GM12874 (cell line): Measurements from ENCODE around the gene NTRK2.

Experiments
- TF ChIP-seq, protein P1 (sequence below): IDR thresholded peaks from 2 replicates; pipeline ENCODE4 v1.5.1; 2011; ENCODE audit warnings: low read depth, mild to moderate bottlenecking, control low read depth, low read length, moderate library complexity; ENCODE audit not compliant: insufficient read depth

The NTRK2 gene

DNA sequence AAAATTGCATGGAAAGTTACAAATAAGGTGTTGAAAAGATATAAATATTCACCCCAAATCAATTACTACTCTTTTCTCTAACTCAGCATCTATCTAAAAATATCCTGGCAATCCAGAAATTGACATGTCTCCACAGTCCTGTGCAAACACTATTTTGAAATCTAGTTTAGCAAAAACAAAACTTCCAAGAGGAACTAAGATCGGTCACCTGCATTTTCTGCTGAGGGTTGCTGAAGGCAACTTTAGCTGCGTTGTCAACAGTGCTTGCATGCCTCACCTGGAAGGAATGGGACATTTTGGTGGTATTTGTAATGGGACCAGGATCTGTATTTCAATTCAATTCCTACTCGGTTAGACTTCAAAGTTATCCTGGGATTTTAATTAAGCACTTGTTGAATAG is 398.3 kb downstream of the NTRK2 start:
- TF ChIP-seq, protein P1, sequence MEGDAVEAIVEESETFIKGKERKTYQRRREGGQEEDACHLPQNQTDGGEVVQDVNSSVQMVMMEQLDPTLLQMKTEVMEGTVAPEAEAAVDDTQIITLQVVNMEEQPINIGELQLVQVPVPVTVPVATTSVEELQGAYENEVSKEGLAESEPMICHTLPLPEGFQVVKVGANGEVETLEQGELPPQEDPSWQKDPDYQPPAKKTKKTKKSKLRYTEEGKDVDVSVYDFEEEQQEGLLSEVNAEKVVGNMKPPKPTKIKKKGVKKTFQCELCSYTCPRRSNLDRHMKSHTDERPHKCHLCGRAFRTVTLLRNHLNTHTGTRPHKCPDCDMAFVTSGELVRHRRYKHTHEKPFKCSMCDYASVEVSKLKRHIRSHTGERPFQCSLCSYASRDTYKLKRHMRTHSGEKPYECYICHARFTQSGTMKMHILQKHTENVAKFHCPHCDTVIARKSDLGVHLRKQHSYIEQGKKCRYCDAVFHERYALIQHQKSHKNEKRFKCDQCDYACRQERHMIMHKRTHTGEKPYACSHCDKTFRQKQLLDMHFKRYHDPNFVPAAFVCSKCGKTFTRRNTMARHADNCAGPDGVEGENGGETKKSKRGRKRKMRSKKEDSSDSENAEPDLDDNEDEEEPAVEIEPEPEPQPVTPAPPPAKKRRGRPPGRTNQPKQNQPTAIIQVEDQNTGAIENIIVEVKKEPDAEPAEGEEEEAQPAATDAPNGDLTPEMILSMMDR, result no peak
